Measurements from ENCODE around the gene BMI1. TPM values are rescaled to one million over a fixed set of nuclear protein-coding genes. Genes with fewer than 3 reads are reported as not detected.

The BMI1 gene
- polyA plus RNA-seq, 1 donor (not counting 4 experiments of a cell fraction or from before 2014, with no cell fraction given): 33.1 TPM

- FAIRE-seq (no peak), DNase-seq (ENCODE audit: low read depth, low spot score) (no peak)
- no peaks in the 10 kb centered on the region for H3K9me1 ChIP-seq (ENCODE audit: control insufficient read depth, extremely low read depth, insufficient read depth, low read length)
- H3K4me3 ChIP-seq (ENCODE audit: control insufficient read depth in 2 of 3, extremely low read depth in 1 of 3, insufficient read depth in 2 of 3, low read depth in 1 of 3, low read length in 3 of 3): peak overlapping the region; percentile 46 to 81 (median 67)
- no peak overlapping the region for H3K27ac ChIP-seq (ENCODE audit: control insufficient read depth, insufficient read depth, low read length)
- dilution Hi-C loops (cut with MboI; ENCODE audit: extremely low pct_ligation_motif_present, low sequenced_read_pairs): no loop called here
- H3K27me3 ChIP-seq (ENCODE audit: control insufficient read depth, extremely low read depth, insufficient read depth, low read length): peaks cover 14% of the 10 kb centered on the region
- TF ChIP-seq CTCF (optimal IDR thresholded peaks at IDR 0.05 in 1 of 3, IDR thresholded peaks at IDR 0.05 in 1 of 3, conservative IDR thresholded peaks at IDR 0.05 in 1 of 3; ENCODE audit: extremely low read depth in 1 of 3, insufficient read depth in 2 of 3, low read length in 3 of 3): no peak
- peak; percentile 38 for TF ChIP-seq EZH2 (IDR thresholded peaks at IDR 0.05; ENCODE audit: low read length)
- H4K20me1 ChIP-seq (ENCODE audit: control insufficient read depth, extremely low read depth, insufficient read depth, low read length): no peaks in the 10 kb centered on the region
- H2AFZ ChIP-seq (ENCODE audit: control insufficient read depth, low read length): peak overlapping the region; percentile 58
- H3K79me2 ChIP-seq (ENCODE audit: control insufficient read depth, insufficient read depth, low read length): no peaks in the 10 kb centered on the region
- H3K4me1 ChIP-seq (ENCODE audit: control insufficient read depth, extremely low read depth, insufficient read depth, low read length): peaks cover 27% of the 10 kb centered on the region
- H3K9ac ChIP-seq (ENCODE audit: control insufficient read depth, extremely low read depth, insufficient read depth, low read length): peak overlapping the region; percentile 61
- H3K4me2 ChIP-seq (ENCODE audit: control insufficient read depth, extremely low read depth, insufficient read depth, low read depth, low read length): peak overlapping the region; percentile 97
- peaks cover 3 to 7% of the 10 kb centered on the region in 2 experiments for H3K36me3 ChIP-seq (ENCODE audit: control insufficient read depth in 2 of 2, extremely low read depth in 1 of 2, insufficient read depth in 2 of 2, low read length in 2 of 2)
- no peaks in the 10 kb centered on the region for H3K9me3 ChIP-seq (ENCODE audit: control insufficient read depth, low read depth, low read length)
These were observed 4.0 kb downstream of the BMI1 start for GRCh38 chr10:22324893-22325271.

GRCh38 chr10:22325272-22326144 is 4.6 kb downstream of the BMI1 start:
- peaks cover 24% of the 10 kb centered on the region for H3K4me1 ChIP-seq (ENCODE audit: control insufficient read depth, extremely low read depth, insufficient read depth, low read length)
- no peaks in the 10 kb centered on the region for H3K9me1 ChIP-seq (ENCODE audit: control insufficient read depth, extremely low read depth, insufficient read depth, low read length)
- peak overlapping the region; percentile 58 for H2AFZ ChIP-seq (ENCODE audit: control insufficient read depth, low read length)
- dilution Hi-C loops (cut with MboI; ENCODE audit: extremely low pct_ligation_motif_present, low sequenced_read_pairs): no loop called here
- H4K20me1 ChIP-seq (ENCODE audit: control insufficient read depth, extremely low read depth, insufficient read depth, low read length): no peaks in the 10 kb centered on the region
- FAIRE-seq (no peak), DNase-seq (ENCODE audit: low read depth, low spot score) (no peak)
- peaks cover 5 to 8% of the 10 kb centered on the region in 2 experiments for H3K36me3 ChIP-seq (ENCODE audit: control insufficient read depth in 2 of 2, extremely low read depth in 1 of 2, insufficient read depth in 2 of 2, low read length in 2 of 2)
- peaks cover 14% of the 10 kb centered on the region for H3K27me3 ChIP-seq (ENCODE audit: control insufficient read depth, extremely low read depth, insufficient read depth, low read length)
- H3K4me3 ChIP-seq (ENCODE audit: control insufficient read depth in 2 of 3, extremely low read depth in 1 of 3, insufficient read depth in 2 of 3, low read depth in 1 of 3, low read length in 3 of 3): peak overlapping the region; percentile 46 to 81 (median 76)
- H3K4me2 ChIP-seq (ENCODE audit: control insufficient read depth, extremely low read depth, insufficient read depth, low read depth, low read length): peak overlapping the region; percentile 97
- H3K9ac ChIP-seq (ENCODE audit: control insufficient read depth, extremely low read depth, insufficient read depth, low read length): peak overlapping the region; percentile 61
- no peaks in the 10 kb centered on the region for H3K79me2 ChIP-seq (ENCODE audit: control insufficient read depth, insufficient read depth, low read length)
- H3K9me3 ChIP-seq (ENCODE audit: control insufficient read depth, low read depth, low read length): no peaks in the 10 kb centered on the region
- no peak overlapping the region for H3K27ac ChIP-seq (ENCODE audit: control insufficient read depth, insufficient read depth, low read length)
- TF ChIP-seq CTCF (optimal IDR thresholded peaks at IDR 0.05 in 1 of 3, IDR thresholded peaks at IDR 0.05 in 1 of 3, conservative IDR thresholded peaks at IDR 0.05 in 1 of 3; ENCODE audit: extremely low read depth in 1 of 3, insufficient read depth in 2 of 3, low read length in 3 of 3) (no peak), EZH2 (IDR thresholded peaks at IDR 0.05; ENCODE audit: low read length) (no peak)
